ENCODE data around the gene ZCCHC14.
"Not testable (repeated sequence)": the region's sequence is repeated elsewhere in the genome, so short reads cannot be mapped to it uniquely, and the experiment has no call there.

The ZCCHC14 gene

GRCh38 chr16:87524407-87524806 is 31.6 kb upstream of the ZCCHC14 start:
- DNase-seq (ENCODE audit: low read depth) = no peak

DNA sequence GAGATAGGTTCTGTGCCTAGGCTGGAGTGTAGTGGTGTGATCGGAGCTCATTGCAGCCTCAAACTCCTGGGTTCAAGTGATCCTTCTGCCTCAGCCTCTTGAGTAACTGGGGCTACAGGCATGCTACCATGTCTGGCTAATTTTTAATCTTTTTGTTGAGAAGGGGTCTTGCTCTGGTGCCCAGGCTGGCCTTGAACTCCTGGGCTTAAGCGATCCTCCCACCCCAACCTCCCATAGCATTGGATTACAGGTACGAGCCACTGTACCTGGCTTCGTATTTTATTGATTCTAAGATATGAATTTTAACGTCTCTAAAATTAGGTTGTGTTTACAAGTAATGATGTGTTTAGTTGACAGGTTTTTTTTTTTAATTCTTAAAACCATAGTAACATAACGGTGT is 30.8 kb upstream of the ZCCHC14 start:
- not testable (repeated sequence) for DNase-seq (ENCODE audit: low read depth)

- not testable (repeated sequence) for DNase-seq (ENCODE audit: low read depth)
These were observed 28.9 kb upstream of the ZCCHC14 start for GRCh38 chr16:87521764-87522163.

GRCh38 chr16:87519170-87519569 is 26.3 kb upstream of the ZCCHC14 start:
- not testable (repeated sequence) for DNase-seq (ENCODE audit: low read depth)

DNA sequence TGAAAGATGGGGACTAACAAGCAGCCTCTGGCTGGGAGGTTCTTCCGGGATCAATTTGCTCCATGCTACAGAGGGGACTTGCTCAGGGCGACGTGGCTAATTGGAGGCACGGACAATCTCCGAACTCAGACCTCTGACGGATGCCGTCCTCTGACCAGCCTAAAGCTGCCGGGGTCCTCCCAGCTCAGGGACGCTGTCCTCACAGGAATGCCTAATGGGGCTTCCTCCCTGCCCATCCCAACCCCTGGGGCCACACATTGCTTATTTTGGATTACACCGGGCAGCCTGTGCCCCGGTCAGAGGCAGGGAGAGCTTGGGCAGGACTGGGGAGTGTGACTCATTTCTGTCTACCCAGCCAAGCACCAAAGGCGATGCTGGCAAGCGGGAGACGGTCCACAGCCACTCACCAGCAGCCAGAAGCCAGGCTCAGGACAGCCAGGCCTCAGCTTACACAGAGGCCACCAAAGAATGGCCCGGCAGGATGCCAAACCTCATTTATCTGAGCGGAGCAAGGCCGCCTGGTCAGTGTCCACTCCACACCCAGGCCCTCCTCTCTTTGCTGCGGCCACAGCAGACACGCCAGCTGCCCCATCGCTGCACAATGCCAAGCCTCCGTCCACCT is 25.7 kb upstream of the ZCCHC14 start:
- DNase-seq (ENCODE audit: low read depth) = not testable (repeated sequence)

GRCh38 chr16:87517610-87518429 is 25.0 kb upstream of the ZCCHC14 start:
- DNase-seq (ENCODE audit: low read depth) = not testable (repeated sequence)

- DNase-seq (ENCODE audit: low read depth) = no peak
These were observed 23.5 kb upstream of the ZCCHC14 start for GRCh38 chr16:87516361-87516760.

DNA sequence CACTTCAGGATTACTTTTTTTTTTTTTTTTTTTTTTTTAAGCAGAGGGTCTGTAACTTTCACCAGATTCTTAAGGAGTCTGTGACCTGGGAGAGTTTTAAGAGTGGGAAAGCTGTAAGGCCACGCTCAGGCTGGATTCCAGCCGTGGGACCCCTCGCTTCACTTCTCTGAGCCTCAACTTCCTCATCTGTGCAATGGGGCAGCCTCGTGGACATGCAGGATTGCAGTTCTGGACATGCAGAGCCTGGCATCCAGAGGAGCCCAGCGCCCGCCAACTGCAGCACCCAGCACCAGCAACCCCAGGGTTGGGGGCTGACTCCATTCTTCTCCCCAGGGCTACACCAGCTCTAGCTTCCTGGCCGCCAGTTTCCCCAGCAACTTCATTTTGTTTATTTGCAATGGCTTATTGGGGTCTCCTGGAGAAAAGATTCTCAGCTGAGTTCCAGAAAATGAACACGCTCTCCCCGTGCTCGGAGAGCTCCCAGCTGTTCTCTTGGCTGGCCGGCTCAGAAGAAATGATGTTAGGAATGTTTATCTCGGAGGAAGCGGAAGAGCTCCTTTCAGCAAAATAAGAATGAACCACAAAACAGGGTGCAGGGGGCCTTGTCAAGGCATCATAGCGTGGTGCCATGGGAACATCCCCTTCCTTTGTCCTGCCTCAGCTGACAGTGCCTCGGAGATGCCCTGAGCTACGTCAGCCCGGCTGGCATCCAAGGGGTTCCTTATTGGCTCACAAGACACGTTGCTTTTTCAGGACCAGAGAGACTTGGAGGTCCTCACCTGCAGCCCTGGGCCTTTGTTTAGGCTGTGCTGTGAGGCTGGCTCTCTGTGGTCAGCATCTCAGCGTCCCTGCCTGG is 22.9 kb upstream of the ZCCHC14 start:
- no peak for DNase-seq (ENCODE audit: low read depth)

DNA sequence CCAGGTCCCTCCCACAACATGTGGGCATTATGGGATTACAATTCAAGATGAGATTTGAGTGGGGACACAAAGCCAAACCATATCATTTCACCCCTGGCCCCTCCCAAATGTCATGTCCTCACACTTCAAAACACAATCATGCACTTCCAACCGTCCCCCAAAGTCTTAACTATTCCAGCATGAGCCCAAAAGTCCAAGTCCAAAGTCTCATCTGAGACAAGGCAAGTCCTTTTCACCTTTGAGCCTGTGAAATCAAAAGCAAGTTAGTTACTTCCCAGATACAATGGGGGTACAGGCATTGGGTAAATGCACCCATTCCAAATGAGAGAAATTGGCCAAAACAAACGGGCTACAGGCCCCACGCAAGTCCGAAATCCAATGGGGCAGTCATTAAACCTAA is 17.0 kb upstream of the ZCCHC14 start:
- DNase-seq (ENCODE audit: low read depth) = not testable (repeated sequence)

- no peak for DNase-seq (ENCODE audit: low read depth)
These were observed 14.7 kb upstream of the ZCCHC14 start for GRCh38 chr16:87507351-87508069.

DNA sequence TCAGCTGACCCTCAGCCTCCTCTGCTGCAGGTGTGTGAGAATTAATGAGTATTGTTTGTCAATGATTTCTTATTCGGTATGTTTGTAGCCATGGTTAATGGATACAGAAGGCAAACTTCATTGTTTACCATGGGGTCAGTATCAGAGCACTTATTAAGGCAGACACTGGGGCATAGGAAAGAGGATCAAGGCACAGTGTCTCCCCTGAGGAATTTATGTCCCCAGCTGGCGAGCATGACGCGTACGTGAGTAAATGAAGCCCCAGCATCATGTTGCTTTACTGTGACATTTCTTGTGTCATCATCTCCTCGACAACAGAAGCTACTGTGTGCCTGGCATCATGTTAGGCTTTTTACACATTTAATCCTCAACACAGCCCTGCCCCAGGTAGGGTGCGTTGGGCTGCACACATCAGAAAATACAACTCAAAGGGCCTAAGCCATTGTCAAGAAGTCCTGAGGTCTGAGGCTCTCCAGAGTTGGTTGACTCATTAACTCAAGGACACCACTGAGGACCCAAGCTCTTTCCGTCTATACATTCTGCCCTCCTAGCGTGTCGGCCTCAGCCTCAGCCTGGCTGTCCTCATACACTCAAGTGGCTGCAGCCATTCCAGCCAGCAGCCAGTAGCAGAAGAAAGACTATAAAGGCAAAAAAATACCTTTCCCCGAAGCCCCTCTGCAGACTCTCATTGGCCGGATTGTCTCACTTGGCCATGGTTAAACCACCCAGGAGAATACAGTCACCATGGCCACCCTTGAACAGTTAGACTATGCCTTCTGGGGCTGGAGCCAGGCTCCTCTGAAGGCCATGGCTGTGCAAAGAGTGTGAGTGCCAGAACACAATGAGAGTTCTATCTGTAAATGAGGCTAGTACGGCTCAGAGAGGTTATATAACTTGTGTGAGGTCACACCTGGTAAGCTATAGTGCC is 13.9 kb upstream of the ZCCHC14 start:
- no peak for DNase-seq (ENCODE audit: low read depth)

- no peak for DNase-seq (ENCODE audit: low read depth)
These were observed 13.0 kb upstream of the ZCCHC14 start for GRCh38 chr16:87505834-87506233.

DNA sequence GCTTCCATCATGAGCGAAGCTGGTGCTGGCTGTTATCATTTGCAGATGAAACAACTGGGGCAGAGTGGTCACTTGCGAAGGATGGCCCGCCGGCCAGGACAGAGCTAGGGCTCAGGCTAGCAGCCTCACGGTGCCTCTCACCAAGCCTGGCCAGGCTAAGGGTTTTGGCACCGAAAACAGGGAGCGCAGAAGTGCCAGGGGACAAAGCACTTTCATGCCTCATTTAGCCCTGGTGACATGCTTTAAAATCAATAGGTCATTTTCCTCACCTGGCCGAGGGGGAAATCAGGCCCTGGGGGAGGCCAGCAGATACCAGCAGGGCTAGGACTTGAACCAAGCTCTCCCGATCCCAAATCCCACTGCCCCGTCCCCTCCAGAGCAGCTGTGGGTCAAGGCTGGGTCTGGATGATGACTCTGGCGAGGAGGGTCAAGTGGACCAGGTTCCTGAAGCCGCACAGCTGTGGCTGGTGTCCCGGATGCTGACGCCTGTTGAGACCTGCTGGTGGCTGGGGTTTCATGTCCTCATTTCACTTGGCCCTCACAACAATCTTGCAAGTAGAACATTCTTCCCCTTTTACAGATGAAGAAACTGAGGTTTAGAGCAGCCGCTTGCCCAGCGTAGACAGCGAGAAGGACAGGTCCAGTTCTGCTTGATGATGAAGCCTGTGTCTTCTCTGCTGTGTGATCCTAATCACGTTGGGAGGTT is 10.6 kb upstream of the ZCCHC14 start:
- not testable (repeated sequence) for DNase-seq (ENCODE audit: low read depth)

DNA sequence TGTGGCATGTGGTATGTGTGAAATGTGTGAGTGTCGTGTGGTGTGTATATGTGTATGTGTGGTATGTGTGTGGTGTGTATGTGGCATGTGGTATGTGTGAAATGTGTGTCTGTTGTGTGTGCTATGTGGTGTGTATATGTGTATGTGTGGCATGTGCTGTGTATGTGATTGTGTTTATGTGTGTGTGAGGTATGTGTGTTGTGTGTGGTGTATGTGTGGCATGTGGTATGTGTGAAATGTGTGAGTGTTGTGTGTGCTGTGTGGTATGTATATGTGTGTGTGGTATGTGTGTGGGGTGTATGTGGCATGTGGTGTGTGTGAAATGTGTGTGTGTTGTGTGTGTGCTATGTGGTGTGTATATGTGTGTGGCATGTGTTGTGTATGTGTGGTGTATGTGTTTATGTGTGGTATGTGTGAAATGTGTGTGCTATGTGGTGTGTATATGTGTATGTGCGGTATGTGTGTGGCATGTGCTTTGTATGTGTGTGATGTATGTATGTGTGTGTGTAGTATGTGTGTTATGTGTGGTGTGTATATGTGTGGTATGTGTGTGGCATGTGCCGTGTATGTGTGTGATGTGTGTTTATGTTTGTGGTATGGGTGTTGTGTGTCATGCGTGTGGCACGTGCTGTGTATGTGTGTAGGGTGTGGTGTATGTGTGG is 9.6 kb upstream of the ZCCHC14 start:
- DNase-seq (ENCODE audit: low read depth) = no peak

DNA sequence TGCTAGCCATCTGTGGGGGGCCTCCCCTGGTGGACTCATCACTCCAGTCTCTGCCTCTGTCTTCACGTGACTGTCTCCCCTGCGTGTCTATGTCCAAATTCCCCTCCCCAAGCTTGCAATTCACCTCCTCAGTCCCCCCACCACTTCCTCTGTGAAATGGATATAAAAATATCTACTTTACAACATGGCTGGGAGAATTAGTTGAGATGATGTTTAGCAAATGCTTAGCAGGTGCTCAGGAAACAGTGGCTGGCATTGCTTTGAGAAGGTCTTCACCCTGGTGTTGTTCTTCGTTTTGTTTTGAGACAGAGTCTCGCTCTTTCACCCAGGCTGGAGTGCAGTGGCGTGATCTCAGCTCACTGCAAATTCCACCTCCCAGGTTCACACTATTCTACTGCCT is 8.3 kb upstream of the ZCCHC14 start:
- DNase-seq (ENCODE audit: low read depth) = no peak

- DNase-seq (ENCODE audit: low read depth) = no peak
These were observed 6.3 kb upstream of the ZCCHC14 start for GRCh38 chr16:87499189-87499486.

DNA sequence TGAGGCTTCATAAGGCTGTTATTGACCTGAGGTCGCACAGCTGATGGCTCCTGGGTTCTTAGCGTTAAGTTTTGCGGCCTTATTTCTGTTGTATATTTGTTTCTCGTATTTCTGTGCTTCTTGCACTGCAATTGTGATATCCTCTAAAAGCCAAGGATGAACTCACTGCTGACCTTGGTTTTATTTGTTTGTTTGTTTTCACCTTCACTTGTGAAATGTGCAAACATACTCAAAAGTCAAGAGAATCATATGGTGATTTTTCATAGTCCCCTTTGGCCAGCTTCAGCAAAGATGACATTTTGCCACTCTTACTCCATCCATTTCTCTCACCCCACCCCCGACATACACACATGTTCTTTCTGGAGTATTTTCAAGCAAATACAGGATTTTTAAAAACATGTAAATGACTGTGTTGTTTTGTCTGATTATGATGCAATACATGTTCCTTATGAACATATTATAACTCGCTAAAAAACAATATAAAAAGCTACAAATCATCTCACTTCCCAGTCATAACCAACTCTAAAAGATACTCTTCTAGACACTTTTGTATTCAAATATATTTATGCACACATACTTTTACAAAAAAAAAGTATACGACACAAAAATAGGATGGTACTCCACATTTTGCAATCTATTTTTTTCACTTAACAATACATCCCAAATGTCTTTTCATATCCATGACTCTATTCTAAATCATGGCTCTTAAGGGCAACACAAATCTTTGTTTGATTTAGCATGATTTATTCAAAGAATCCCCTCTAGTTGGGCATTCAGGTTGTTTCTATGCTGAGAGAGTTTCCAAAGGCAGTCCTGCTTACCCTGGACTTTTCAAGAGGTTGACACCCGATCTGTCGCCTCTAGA is 5.7 kb upstream of the ZCCHC14 start:
- no peak for DNase-seq (ENCODE audit: low read depth)

DNA sequence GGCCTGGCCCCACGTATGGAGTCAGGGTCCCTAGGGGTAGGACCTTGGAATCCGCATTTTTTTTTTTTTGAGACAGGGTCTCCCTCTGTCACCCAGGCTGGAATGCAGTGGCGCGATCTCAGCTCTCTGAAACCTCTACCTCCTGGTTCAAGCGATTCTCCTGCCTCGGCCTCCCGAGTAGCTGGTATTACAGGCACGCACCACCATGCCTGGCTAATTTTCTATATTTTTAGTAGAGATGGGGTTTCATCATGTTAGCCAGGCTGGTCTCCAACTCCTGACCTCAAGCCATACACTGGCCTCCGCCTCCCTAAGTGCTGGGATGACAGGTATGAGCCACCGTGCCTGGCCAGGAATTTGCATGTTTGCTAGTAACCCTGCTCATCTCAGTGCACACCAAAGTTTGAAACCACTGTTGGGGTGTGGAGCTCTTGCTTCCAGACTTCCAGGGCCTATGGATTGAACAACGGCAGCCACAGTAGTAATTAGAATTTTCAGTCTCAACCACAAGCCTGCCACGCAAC is 5.0 kb upstream of the ZCCHC14 start:
- not testable (repeated sequence) for DNase-seq (ENCODE audit: low read depth)

Data from T-helper 22 cell (primary cell).